Esophagus squamous epithelium (tissue), 4 donors: ENCODE data around the gene SPACDR.

ENCODE experiments used
- POLR2A ChIP-seq, 4 donors: fragments of 450-650 bp; IDR thresholded peaks; one replicate each; pipeline ENCODE4 v1.6.1; 2017; ENCODE audit warnings: antibody characterized with exemption in 4 of 4, mild to moderate bottlenecking in 4 of 4, moderate library complexity in 3 of 4
- TF ChIP-seq, protein P1 (sequence below), 6 experiments: fragments of 450-650 bp in 4 of 6; fragments of 200-600 bp in 2 of 6; sonication (generic) in 2 of 6; IDR thresholded peaks; one replicate each; pipeline ENCODE4 v1.5.1; 2016 to 2019; ENCODE audit warnings: antibody characterized with exemption in 6 of 6, mild to moderate bottlenecking in 4 of 6, moderate library complexity in 4 of 6

DNA sequence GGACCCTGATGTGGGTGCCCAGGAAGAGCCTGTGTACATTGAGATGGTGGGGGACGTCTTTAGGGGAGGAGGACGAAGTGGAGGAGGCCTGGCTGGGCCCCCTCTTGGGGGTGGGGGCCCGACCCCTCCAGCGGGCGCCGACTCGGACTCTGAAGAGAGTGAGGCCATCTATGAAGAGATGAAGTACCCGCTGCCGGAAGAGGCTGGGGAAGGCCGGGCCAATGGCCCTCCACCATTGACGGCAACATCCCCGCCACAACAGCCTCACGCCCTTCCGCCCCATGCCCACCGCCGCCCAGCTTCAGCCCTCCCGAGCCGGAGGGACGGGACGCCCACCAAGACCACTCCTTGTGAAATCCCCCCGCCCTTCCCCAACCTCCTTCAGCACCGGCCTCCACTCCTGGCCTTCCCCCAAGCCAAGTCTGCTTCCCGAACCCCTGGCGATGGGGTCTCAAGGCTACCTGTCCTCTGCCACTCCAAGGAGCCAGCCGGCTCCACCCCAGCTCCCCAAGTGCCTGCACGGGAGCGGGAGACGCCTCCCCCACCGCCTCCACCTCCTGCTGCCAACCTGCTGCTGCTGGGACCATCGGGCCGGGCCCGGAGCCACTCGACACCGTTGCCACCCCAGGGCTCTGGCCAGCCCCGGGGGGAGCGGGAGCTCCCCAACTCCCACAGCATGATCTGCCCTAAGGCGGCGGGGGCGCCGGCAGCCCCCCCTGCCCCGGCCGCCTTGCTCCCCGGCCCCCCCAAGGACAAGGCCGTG, 24.5 kb upstream of the SPACDR start:
- TF ChIP-seq, protein P1, sequence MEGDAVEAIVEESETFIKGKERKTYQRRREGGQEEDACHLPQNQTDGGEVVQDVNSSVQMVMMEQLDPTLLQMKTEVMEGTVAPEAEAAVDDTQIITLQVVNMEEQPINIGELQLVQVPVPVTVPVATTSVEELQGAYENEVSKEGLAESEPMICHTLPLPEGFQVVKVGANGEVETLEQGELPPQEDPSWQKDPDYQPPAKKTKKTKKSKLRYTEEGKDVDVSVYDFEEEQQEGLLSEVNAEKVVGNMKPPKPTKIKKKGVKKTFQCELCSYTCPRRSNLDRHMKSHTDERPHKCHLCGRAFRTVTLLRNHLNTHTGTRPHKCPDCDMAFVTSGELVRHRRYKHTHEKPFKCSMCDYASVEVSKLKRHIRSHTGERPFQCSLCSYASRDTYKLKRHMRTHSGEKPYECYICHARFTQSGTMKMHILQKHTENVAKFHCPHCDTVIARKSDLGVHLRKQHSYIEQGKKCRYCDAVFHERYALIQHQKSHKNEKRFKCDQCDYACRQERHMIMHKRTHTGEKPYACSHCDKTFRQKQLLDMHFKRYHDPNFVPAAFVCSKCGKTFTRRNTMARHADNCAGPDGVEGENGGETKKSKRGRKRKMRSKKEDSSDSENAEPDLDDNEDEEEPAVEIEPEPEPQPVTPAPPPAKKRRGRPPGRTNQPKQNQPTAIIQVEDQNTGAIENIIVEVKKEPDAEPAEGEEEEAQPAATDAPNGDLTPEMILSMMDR (IDR thresholded peaks at IDR 0.05): no peak
- TF ChIP-seq POLR2A (IDR thresholded peaks at IDR 0.05): no peak
